Measurements from ENCODE around the gene HPRT1. TPM values are rescaled to one million over a fixed set of nuclear protein-coding genes. Genes with fewer than 3 reads are reported as not detected.

Gene HPRT1
- total and polyA plus RNA-seq, 10 donors = 14.9 to 46.0 (median 25.0) TPM

DNA sequence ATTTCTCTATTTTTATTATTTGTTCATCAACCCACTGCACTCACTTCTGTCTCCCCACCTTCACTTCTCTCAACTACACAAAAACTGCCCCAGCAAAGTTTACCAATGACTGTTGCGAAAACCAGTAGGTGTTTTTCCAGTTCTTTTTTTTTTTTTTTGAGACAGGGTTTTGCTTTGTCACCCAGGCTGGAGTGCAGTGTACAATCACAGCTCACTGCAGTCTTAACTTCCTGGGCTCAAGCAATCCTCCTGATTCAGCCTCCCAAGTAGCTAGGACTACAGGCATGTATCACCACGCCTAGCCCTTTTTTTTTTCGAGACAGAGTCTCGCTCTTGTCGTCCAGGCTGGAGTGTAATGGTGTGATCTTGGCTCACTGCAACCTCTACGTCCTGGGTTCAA, 24.1 kb upstream of the HPRT1 start:
- no peak overlapping the region for H3K27ac ChIP-seq
- TF ChIP-seq POLR2A (IDR thresholded peaks at IDR 0.05) = no peak
- TF ChIP-seq POLR2AphosphoS5 (IDR thresholded peaks at IDR 0.05) = no peak
- TF ChIP-seq CTCF (IDR thresholded peaks at IDR 0.05 in 8 of 11, conservative IDR thresholded peaks at IDR 0.05 in 3 of 11) = no peak
- no peak for DNase-seq
- H3K9me3 ChIP-seq = no peaks in the 10 kb centered on the region
- no peaks in the 10 kb centered on the region for H3K27me3 ChIP-seq (replicated peaks in 1 of 7)
- no peak overlapping the region for H3K4me3 ChIP-seq
- WGBS, 5 donors = 88 to 99% (median 95%) methylated on average over 6 of the region's 6 CpGs
- no peaks in the 10 kb centered on the region for H3K4me1 ChIP-seq
- intact Hi-C loops (cut with DNase I; ENCODE audit: low total_unique reads) = no loop called here
- peaks cover 0 to 14% (median 1%) of the 10 kb centered on the region in 6 donors for H3K36me3 ChIP-seq

GRCh38 chrX:134443020-134443419, 16.9 kb upstream of the HPRT1 start:
- Histone ChIP-seq H3K36me3 (no peaks in the 10 kb centered on the region), H3K4me1 (no peaks in the 10 kb centered on the region), H3K4me3 (no peak overlapping the region), H3K9me3 (no peaks in the 10 kb centered on the region), H3K27ac (no peak overlapping the region), H3K27me3 (replicated peaks in 1 of 7) (peaks cover 0 to 3% (median 0%) of the 10 kb centered on the region in 7 donors)
- TF ChIP-seq POLR2AphosphoS5 (IDR thresholded peaks at IDR 0.05) = no peak
- intact Hi-C loops (cut with DNase I; ENCODE audit: low total_unique reads) = no loop called here
- no peak for DNase-seq
- 64 to 88% (median 85%) methylated on average over 2 of the region's 2 CpGs for WGBS, 5 donors

- intact Hi-C loops (cut with DNase I; ENCODE audit: low total_unique reads) = no loop called here
- WGBS, 5 donors = 82 to 97% (median 96%) methylated on average over 2 of the region's 2 CpGs
These were observed 16.5 kb upstream of the HPRT1 start for GRCh38 chrX:134443461-134443860.

DNA sequence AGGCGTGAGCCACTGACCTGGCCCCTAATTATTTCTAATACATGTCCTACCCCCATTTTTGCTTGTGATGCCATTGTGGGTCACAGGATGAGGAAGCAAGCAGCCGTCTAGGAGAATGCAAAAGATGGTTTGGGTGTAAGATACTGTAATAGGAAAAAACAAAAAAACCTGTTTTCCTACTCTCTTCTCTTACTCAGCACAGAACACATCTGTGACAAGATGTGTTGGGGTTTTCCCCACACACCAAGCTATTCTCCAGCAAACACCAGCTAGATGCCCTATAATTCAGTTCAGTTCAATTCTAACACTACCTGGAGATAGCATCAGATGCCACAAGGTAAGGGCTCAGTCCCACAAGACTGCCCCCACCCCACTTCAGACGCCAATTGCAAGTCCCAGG, 15.3 kb upstream of the HPRT1 start:
- intact Hi-C loops (cut with DNase I; ENCODE audit: low total_unique reads) = no loop called here
- no peak for DNase-seq
- Histone ChIP-seq H3K4me3 (no peak overlapping the region), H3K27me3 (replicated peaks in 1 of 7) (peaks cover 0 to 3% (median 0%) of the 10 kb centered on the region in 7 donors), H3K4me1 (no peaks in the 10 kb centered on the region), H3K36me3 (no peaks in the 10 kb centered on the region), H3K27ac (no peak overlapping the region), H3K9me3 (no peaks in the 10 kb centered on the region)
- 60 to 82% (median 62%) methylated on average over 2 to 3 of the region's 3 CpGs for WGBS, 5 donors
- TF ChIP-seq POLR2AphosphoS5 (IDR thresholded peaks at IDR 0.05) (no peak), CTCF (IDR thresholded peaks at IDR 0.05 in 8 of 11, conservative IDR thresholded peaks at IDR 0.05 in 3 of 11) (no peak), POLR2A (IDR thresholded peaks at IDR 0.05) (no peak)

More at GRCh38 chrX:134443461-134443860, 16.5 kb upstream of the HPRT1 start:
- Histone ChIP-seq H3K27me3 (replicated peaks in 1 of 7) (peaks cover 0 to 3% (median 0%) of the 10 kb centered on the region in 7 donors), H3K27ac (no peak overlapping the region), H3K4me1 (no peaks in the 10 kb centered on the region), H3K4me3 (no peak overlapping the region), H3K9me3 (no peaks in the 10 kb centered on the region), H3K36me3 (no peaks in the 10 kb centered on the region)
- no peak for DNase-seq
- TF ChIP-seq POLR2AphosphoS5 (IDR thresholded peaks at IDR 0.05) (no peak), POLR2A (IDR thresholded peaks at IDR 0.05) (no peak), CTCF (IDR thresholded peaks at IDR 0.05 in 8 of 11, conservative IDR thresholded peaks at IDR 0.05 in 3 of 11) (no peak)

DNA sequence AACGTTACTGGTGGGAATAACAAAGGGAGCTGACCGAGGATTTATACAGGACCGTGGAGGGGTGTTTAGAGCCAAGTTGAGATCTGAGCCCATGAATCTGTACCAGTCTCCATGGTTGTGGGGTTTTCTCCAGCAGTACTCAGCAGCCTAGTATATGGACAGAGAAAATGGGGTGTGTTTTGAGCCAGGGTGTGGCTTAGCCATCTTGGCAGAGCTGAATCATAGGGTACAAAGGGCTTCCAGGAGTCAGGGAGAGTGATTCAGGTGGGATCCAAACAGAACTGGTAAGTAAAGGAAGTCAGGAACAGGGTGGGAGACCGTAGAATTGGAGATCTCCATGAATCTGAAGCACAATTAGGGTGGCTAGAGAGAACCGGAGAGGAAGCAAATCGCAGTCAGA, 7.4 kb upstream of the HPRT1 start:
- no peak for TF ChIP-seq POLR2A (IDR thresholded peaks at IDR 0.05)
- TF ChIP-seq CTCF (IDR thresholded peaks at IDR 0.05 in 8 of 11, conservative IDR thresholded peaks at IDR 0.05 in 3 of 11) = no peak
- no peak for TF ChIP-seq POLR2AphosphoS5 (IDR thresholded peaks at IDR 0.05)
- DNase-seq = no peak
- H3K4me3 ChIP-seq = no peak overlapping the region
- no peak overlapping the region for H3K27ac ChIP-seq
- no peaks in the 10 kb centered on the region for H3K4me1 ChIP-seq
- no peaks in the 10 kb centered on the region for H3K9me3 ChIP-seq
- intact Hi-C loops (cut with DNase I; ENCODE audit: low total_unique reads) = no loop called here
- no peaks in the 10 kb centered on the region for H3K27me3 ChIP-seq (replicated peaks in 1 of 7)
- WGBS, 5 donors = 80 to 95% (median 89%) methylated on average over 6 of the region's 6 CpGs
- H3K36me3 ChIP-seq = no peaks in the 10 kb centered on the region
